Uterus (tissue), 2 donors: ENCODE results near the gene RER1.

Experiments
- CTCF ChIP-seq, 4 experiments: fragments of 200-600 bp in 2 of 4; fragments of 450-650 bp in 2 of 4; sonication (generic) in 2 of 4; IDR thresholded peaks; one replicate each; pipeline ENCODE4 v1.5.1; 2016 to 2019; ENCODE audit warnings: antibody characterized with exemption in 4 of 4, mild to moderate bottlenecking in 2 of 4, moderate library complexity in 1 of 4
- POLR2A ChIP-seq, 2 donors: fragments of 450-650 bp; IDR thresholded peaks; one replicate each; pipeline ENCODE4 v1.6.1; 2016; ENCODE audit warnings: antibody characterized with exemption in 2 of 2, mild to moderate bottlenecking in 1 of 2, moderate library complexity in 1 of 2

DNA sequence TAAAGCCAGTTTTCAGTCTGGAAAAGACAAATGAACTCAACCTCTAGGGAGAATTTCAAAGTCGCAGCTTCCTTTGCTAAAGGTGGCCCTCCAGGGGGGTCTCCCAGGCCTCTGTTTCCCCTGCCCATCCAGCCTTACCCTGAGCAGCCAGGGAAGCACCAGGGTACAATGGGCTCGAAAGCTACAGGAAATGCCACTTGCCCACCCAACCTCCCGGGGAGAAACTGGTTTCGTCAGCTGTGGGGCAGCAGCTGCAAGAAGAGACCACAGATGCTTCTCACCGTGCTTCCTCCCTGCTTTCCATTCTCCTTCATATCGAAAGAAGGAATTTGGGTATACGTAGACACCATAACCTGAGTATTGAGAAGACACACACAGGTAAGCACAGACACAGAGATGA, 2.0 kb upstream of the RER1 start:
- no peak for TF ChIP-seq CTCF (IDR thresholded peaks at IDR 0.05)
- no peak for TF ChIP-seq POLR2A (IDR thresholded peaks at IDR 0.05)
